Activated CD8-positive, alpha-beta memory T cell treated with anti-CD3 and anti-CD28 coated beads, Interleukin-2, amount 50 U/mL, for 48 hours (primary cell): Measurements from ENCODE around the gene TUBG1.
"Not testable (repeated sequence)": the region's sequence is repeated elsewhere in the genome, so short reads cannot be mapped to it uniquely, and the experiment has no call there.

Source experiments
- DNase-seq: peaks from one replicate; pipeline ENCODE4 v3.0.0-alpha.2; 2020

Gene TUBG1

DNA sequence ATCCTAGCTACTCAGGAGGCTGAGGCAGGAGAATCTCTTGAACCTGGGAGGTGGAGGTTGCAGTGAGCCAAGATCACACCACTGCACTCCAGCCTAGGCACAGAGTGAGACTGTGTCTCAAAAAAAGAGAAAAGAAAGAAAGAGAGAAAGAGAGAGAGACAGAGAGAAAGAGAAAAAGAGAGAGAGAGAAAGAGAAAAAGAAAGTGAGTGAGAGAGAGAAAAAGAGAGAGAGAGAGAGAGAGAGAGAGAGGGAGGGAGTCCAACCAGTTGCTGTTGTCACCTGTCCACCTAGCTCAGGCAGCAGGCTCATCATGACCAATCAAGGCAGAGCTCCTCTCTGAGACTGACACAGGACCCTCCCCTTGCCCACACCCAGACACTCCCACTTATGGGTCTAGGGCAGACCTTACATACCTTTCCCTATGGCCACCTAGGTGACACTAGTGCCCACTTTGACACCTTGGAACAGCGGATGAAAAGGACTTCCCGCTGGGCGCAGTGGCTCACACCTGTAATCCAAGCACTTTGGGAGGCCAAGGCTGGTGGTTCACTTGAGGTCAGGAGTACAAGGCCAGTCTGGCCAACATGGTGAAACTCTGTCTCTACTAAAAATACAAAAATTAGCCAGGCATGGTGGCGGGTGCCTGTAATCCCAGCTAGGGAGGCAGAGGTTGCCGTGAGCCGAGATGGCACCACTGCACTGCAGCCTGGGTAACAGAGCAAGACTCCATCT lies 17.7 kb downstream of the TUBG1 start:
- DNase-seq: not testable (repeated sequence)

DNA sequence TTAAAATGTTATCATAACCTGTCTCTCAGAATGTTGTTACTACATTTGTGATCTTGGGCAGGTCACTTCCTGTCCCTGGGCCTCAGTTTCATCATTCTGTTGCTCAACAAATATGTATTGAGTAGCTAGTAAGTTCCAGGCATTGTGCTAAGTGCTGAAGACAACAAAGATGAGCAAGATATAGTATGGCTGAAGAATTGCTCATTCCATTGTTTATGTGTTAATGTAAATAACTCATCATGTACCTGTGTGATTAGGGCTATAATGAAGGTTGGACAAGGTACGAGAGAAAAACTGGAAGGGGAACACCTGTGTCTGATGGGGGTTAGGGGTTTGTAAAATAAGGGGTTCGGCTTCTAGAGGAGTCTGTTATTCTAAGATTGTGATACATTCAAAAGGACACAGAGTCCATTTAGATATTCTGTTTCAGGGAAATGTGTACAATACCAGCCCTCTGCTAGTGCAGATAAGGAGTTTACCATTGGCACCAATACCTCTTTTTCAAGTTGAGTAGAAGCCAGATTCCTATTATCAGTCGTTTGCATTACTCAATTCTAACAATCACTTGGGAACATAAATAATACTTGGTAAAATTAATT lies 20.0 kb downstream of the TUBG1 start:
- no peak for DNase-seq

DNA sequence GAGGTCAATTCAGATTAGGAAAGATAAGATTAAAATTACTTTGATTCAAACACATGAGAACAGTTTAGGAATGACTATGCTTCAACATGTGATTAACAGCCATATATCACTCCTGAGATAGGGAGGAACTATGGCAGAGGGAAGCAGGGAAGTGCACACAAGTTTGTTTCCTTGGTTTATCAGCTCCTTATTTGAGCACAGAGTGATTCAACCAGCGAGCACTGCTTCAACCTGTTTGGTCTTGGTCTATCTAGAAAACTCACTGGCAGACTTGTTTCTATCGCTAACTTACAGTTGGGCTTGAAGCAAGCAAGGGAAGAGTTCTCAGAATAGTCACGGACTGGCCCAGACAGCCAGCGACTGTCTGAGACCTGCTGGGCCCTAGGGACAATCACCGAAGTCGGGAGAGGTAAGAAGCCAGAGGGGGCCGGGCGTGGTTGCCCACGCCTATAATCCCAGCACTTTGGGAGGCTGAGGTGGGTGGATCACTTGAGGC lies 23.5 kb downstream of the TUBG1 start:
- DNase-seq: no peak

DNA sequence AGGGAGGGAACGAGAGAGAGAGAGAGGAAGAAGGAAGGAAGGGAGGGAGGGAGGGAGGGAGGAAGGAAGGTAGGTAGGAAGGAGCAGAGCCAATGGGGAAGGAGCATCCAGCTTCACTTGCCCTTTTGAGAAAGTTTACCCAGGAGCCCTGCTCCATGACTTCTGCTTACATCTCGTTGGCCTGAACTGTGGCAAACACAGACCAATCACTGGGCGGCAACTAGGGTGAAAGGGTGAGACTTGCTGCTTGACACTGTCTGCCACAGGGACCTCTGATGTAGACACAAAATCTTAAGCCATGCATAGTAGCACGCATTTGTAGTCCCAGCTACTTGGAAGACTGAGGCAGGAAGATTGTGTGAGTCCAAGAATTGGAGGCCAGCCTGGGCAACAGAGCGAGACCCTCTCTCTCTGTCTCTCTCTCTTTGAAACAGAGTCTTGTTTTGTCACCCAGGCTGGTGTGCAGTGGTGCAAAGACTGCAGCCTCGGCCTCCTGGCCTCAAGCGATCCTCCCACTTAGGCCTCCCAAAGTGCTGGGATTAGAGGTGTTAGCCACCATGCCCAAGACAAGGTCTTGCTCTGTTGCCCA lies 30.1 kb downstream of the TUBG1 start:
- DNase-seq: no peak

DNA sequence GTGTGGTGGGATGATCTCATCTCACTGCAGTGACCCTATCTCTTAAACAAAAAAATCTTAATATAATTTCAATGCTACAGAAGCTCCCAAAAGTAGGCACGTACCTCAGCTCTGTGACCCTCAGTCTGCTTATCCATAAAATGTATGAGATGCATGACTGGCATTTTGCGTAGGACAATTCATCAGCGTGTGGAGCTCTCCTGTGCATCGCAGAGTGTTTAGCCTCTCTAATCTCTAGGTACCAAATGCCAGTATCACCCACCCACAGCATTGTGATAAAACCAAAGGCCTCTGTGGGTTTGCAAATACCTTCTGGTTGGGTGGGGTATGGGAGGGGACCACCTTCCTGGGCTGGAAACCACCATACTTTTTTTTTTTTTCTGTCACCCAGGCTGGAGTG lies 30.6 kb downstream of the TUBG1 start:
- no peak for DNase-seq

DNA sequence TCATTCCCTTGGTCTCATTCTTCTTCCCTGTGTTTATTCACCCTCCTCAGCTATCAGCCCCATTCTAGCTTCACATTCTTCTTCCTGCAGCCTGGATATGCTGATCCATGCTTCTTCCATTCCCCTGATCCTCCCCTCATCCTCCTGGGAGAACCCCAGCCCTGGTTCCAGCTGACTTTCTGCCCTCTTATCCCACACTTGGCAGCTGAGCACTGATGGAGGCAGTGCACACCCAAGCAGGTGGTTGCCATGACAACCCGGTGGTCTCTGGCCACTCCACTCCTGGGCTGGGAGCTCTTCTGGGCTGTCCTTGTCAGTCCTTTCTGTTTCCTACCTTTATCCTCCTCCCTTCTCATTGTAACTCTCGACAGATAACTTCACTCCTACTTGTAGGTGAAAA lies 32.9 kb downstream of the TUBG1 start:
- DNase-seq: no peak

DNA sequence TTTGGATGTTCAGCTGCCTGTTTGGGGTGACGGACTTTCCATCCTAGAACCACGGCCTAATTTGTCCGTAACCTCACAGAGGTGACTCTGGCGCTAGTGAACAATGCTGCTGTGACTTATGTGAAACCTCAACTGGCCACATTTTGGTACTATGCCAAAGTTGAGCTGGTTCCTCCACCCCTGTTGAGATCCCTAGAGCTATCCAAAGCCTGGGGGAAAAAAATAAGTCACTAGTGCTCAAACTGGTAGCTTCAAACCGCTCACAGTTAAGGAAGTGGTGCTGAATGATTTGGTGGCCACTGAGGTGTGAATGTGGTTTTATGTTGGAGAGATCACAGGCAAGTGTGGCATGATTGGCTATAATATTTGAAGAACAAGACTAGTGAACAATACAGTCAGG lies 38.3 kb downstream of the TUBG1 start:
- no peak for DNase-seq

DNA sequence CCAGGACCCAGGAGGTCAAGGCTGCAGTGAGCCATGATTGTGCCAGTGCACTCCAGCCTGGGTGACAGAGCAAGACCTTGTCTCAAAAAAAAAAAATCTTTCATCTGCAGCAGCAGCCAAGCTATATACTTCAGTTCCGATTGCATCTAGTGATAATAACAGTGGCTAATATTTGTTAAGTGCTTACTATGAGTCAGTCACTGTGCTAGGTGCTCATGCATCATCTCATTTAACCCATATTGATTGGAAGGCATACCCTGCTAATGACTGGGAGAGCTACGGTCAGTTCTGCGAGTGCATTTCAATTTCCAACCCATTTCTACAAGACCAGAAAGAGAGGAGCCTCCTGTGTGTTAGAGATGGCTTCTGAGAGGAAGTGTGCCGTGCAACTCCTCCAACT lies 41.9 kb downstream of the TUBG1 start:
- no peak for DNase-seq

DNA sequence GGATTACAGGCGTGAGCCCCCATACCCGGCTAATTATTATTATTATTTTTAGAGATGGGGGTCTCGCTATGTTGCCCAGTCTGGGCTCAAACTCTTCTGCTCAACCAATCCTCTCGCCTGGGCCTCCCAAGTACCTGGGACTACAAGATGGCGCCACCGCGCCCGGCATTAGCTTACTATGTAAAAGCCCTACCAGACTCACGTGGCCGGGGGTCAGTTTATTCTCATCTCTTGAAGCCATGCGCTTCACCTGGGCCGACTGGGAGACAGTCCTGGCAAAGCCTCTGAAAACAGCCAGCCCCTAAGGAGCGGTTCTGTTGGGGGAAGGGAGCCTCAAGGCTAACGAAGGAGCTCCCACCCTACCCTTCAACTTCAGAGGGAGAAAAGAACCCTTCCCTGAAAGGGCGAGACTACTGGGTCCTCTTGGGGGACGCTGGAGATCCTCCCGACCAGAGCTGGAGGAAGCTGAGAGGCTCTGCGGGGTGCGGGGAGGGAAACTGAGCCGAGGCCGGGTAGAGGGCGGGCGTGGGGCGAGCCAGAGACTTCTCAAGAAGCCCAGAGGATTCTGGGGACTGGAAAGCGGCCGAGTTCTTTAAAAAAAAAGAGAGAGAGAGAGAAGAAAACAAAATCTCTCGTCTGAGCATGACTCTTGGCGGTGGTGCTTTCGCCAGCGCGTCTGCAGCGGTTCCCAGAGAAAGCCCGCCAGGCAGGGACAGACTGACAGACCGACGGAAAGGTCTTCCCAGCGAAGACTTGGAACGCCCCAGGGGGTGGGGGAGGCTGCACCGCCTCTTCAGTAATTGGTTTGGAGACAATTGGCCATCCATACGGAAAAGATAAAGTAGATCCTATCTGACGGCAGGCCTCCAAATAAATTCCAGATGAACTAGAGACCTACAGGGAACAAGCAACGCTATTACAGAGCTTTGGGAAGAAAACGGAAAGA lies 44.0 kb downstream of the TUBG1 start:
- DNase-seq: no peak

DNA sequence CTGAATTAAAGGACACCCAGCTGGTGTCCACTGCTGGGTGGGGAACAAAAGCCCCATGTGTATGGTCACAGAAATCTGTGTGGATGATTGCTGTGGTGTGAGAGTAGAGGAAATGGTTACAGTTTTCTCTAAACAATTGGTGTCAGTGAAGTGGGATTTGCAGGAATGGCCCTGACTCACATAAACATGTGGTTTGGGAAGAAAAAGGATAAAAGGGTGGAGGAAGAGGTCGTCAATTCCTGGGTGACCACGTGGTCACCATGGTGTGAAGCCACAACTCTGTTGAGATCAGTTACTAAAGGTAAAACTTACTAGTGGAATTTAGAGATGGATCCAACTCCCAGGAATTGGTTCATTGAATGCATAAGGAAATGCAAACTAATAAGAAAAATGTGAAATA lies 46.0 kb downstream of the TUBG1 start:
- no peak for DNase-seq

DNA sequence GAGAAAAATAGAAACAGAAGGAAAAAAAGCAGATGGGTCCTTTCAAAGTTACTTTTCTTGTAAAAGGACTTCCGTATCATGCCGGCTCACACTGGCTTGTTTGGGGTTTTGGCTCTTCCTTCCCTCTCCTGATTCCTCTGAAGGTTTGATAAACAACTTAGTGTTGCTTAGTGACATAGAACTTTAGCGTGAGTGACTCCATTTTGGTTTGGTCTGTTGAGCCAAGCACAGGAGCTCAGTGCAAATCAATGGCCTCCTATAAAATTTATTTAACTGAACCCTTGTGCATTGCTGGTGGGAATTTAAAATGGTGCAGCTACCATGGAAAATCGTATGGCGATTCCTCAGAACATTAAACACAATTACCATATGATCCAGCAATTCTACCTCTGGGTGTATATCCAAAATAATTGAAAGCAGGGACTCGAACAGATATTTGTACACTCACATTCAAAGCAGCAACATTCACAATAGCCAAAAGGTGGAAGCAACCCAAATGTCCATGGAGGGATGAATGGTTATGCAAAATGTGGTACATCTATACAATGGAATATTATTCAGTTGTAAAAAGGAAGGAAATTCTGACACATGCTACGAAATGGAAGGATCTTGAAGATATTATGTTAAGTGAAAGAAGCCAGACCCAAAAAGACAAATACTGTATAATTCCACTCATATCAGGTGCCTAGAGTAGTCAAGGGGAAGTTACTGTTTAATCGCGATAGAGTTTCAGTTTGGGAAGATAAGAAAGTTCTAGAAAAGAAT lies 48.5 kb downstream of the TUBG1 start:
- no peak for DNase-seq

DNA sequence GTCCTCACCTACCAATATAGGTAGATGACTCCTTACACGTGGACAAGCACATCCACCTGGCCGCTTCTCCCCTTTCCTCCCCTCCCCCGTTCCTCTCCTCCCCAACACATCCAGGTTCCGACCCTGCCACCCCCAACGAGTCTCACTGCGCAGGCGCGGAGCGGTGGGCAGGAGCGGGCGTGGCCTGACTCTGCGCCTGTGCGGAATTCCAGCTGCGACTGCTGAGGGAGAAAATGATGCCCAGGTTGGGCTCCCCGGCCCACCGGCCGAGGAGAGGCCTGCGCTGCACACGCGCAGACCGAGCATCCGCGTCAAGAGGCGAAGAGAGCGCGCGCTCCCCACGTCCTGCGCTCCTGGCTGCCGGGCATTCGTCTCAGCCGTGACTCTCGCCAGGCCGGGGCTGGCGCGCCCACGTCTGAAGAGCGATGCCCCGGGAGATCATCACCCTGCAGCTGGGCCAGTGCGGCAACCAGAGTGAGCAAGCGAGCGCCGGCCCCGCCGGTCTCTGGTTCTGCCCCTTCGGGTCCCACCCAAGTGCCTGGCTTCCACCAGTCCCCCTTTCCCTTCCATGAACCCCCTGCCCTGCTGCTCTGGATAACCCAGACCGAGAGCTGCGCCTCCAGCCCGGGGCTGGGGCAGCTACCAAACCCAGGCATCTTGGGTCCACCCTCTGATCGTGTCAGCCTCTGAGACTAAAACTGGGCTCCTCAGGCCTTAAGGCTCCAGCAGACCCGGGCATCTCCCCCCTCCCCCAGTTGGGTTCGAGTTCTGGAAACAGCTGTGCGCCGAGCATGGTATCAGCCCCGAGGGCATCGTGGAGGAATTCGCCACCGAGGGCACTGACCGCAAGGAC lies 49.8 kb downstream of the TUBG1 start, which contains the start of gene TUBG2:
TSS of gene TUBG2 (plus strand) at position 206 of the 853 bp plus-strand sequence. CDS start at position 426, 220 bp downstream.
- peak; percentile 88 for DNase-seq

DNA sequence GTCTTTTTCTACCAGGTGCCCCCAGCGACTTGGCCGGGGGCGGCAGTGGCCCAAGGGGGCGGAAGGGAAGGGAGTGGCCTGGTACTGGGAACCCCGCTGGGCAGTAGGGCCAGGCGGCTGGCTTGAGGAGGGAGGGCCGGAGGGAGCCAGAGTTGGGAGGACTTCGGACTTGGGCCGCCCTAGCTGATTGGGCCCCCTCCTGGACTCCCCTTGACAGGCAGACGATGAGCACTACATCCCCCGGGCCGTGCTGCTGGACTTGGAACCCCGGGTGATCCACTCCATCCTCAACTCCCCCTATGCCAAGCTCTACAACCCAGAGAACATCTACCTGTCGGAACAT lies 50.4 kb downstream of the TUBG1 start:
- not testable (repeated sequence) for DNase-seq

DNA sequence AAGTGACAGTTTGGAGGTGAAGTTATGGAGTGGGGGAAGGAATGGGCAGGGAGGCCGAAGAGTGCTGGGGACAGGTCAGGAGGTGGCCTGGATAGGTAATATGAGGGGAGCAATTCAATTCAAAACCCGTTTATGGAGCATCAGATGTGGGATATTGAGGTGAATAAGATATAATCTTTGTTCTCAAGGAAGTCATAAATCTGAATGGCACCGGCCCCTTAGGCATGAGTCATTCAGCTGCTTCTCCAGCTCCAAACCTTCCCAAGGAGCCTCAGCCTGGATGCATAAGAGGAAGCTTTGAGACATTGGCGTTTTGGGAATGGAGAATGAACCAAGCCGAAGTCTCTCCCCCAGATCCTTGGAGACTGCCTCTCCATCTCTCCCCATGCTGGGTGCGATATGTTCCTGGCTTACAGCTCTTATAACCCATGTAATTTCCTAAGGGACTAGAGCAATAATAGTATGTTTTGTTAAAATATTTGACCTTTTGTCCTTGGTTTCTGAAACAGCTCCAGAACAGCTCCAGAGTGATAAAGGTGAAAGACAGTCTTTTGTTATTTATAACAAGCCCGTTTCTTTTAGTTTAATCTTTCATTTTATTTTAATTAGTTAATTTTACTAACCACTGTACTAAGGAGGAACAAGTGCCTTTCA lies 51.3 kb downstream of the TUBG1 start:
- DNase-seq: no peak
